ENCODE measurements around the gene TANGO6. TPM values are rescaled to one million over a fixed set of nuclear protein-coding genes. Genes with fewer than 3 reads are reported as not detected.
A peak's percentile ranks its signal among the peaks of the same experiment; 100 is the strongest.

Gene TANGO6
- total RNA-seq, 1 donor from 2014 or later = 18.1 TPM

GRCh38 chr16:69095193-69095592 is 251.9 kb downstream of the TANGO6 start:
- DNase-seq (ENCODE audit: low read depth) = no peak

GRCh38 chr16:69100071-69100691 is 256.9 kb downstream of the TANGO6 start:
- peak; percentile 53 for DNase-seq (ENCODE audit: low read depth)

GRCh38 chr16:69105501-69106361 is 262.4 kb downstream of the TANGO6 start, which contains the start of gene HAS3:
Gene HAS3 (plus strand): TSS chr16:69105653. CDS start chr16:69109396, 3,743 bp downstream.
- peak; percentile 83 for DNase-seq (ENCODE audit: low read depth)

GRCh38 chr16:69106491-69107315 is 263.4 kb downstream of the TANGO6 start:
- no peak for DNase-seq (ENCODE audit: low read depth)

- no peak for DNase-seq (ENCODE audit: low read depth)
Observed at GRCh38 chr16:69107316-69107962, 264.1 kb downstream of the TANGO6 start.

GRCh38 chr16:69108064-69108904 is 265.0 kb downstream of the TANGO6 start:
- DNase-seq (ENCODE audit: low read depth) = no peak

GRCh38 chr16:69108905-69109252 is 265.5 kb downstream of the TANGO6 start:
- no peak for DNase-seq (ENCODE audit: low read depth)

GRCh38 chr16:69109486-69110270 is 266.3 kb downstream of the TANGO6 start:
- DNase-seq (ENCODE audit: low read depth) = no peak

GRCh38 chr16:69110406-69110805 is 267.1 kb downstream of the TANGO6 start:
- DNase-seq (ENCODE audit: low read depth) = no peak

GRCh38 chr16:69111216-69111875 is 268.0 kb downstream of the TANGO6 start:
- no peak for DNase-seq (ENCODE audit: low read depth)

GRCh38 chr16:69111876-69112230 is 268.5 kb downstream of the TANGO6 start:
- no peak for DNase-seq (ENCODE audit: low read depth)

GRCh38 chr16:69112285-69113129 is 269.2 kb downstream of the TANGO6 start:
- no peak for DNase-seq (ENCODE audit: low read depth)

- DNase-seq (ENCODE audit: low read depth) = no peak
Observed at GRCh38 chr16:69113216-69113615, 269.9 kb downstream of the TANGO6 start.

GRCh38 chr16:69114346-69114975 is 271.1 kb downstream of the TANGO6 start:
- DNase-seq (ENCODE audit: low read depth) = no peak

GRCh38 chr16:69114976-69115355 is 271.6 kb downstream of the TANGO6 start:
- no peak for DNase-seq (ENCODE audit: low read depth)

- DNase-seq (ENCODE audit: low read depth) = no peak
Observed at GRCh38 chr16:69115361-69115760, 272.0 kb downstream of the TANGO6 start.

GRCh38 chr16:69115837-69116236 is 272.5 kb downstream of the TANGO6 start:
- DNase-seq (ENCODE audit: low read depth) = no peak

- no peak for DNase-seq (ENCODE audit: low read depth)
Observed at GRCh38 chr16:69116256-69116875, 273.0 kb downstream of the TANGO6 start.

Data from renal cortical epithelial cell (primary cell).